ENCODE measurements around the gene AMOTL1. TPM values are rescaled to one million over a fixed set of nuclear protein-coding genes. Genes with fewer than 3 reads are reported as not detected.

AMOTL1 gene
- total RNA-seq, 3 donors from 2014 or later (not counting 1 experiment from before 2014, with no cell fraction given): 7.1 to 8.9 (median 8.7) TPM

- peak in 1 of 2 donors; percentile 33 for DNase-seq
- Histone ChIP-seq H3K36me3 (ENCODE audit: control insufficient read depth, insufficient read depth, low read length) (no peaks in the 10 kb centered on the region), H3K27me3 (ENCODE audit: control insufficient read depth, insufficient read depth, low read length) (no peaks in the 10 kb centered on the region), H3K4me1 (ENCODE audit: control insufficient read depth, insufficient read depth, low read length) (peaks cover 16% of the 10 kb centered on the region), H3K9me3 (ENCODE audit: control insufficient read depth, insufficient read depth, low read length) (no peaks in the 10 kb centered on the region), H3K4me3 (ENCODE audit: low read length) (peak overlapping the region; percentile 64), H3K27ac (ENCODE audit: low read length) (peak overlapping the region; percentile 40)
- ATAC-seq: peak; percentile 39 to 53 (median 47)
- Mint-ChIP-seq H3K4me3 (no peak overlapping the region), H3K36me3 (no peaks in the 10 kb centered on the region), H3K27me3 (ENCODE audit: low read depth in 2 of 2) (no peaks in the 10 kb centered on the region), H3K27ac (peak overlapping the region in 1 of 2 donors; percentile 45), H3K4me1 (peaks cover 18 to 30% of the 10 kb centered on the region in 2 donors), H3K9me3 (no peaks in the 10 kb centered on the region)
- intact Hi-C loops (cut with micrococcal nuclease): no loop called here
- WGBS (ENCODE audit: insufficient coverage): 1% methylated on average over 91 of the region's 91 CpGs
- no peak for TF ChIP-seq CTCF (IDR thresholded peaks at IDR 0.05)
Observed at GRCh38 chr11:94768602-94769541, 716 bp downstream of the AMOTL1 start.

- WGBS (ENCODE audit: insufficient coverage): 76% methylated on average over 8 of the region's 8 CpGs
- Histone ChIP-seq H3K4me1 (ENCODE audit: control insufficient read depth, insufficient read depth, low read length) (peaks cover 16% of the 10 kb centered on the region), H3K36me3 (ENCODE audit: control insufficient read depth, insufficient read depth, low read length) (no peaks in the 10 kb centered on the region), H3K4me3 (ENCODE audit: low read length) (no peak overlapping the region), H3K9me3 (ENCODE audit: control insufficient read depth, insufficient read depth, low read length) (no peaks in the 10 kb centered on the region), H3K27ac (ENCODE audit: low read length) (no peak overlapping the region), H3K27me3 (ENCODE audit: control insufficient read depth, insufficient read depth, low read length) (no peaks in the 10 kb centered on the region)
- H3K27ac Mint-ChIP-seq: no peak overlapping the region
- ATAC-seq: no peak
- DNase-seq: no peak
- intact Hi-C loops (cut with micrococcal nuclease): no loop called here
- H3K36me3 Mint-ChIP-seq: no peaks in the 10 kb centered on the region
- H3K4me3 Mint-ChIP-seq: no peak overlapping the region
- H3K4me1 Mint-ChIP-seq: peaks cover 18 to 30% of the 10 kb centered on the region in 2 donors
- no peaks in the 10 kb centered on the region for H3K27me3 Mint-ChIP-seq (ENCODE audit: low read depth in 2 of 2)
- TF ChIP-seq CTCF (IDR thresholded peaks at IDR 0.05): no peak
- H3K9me3 Mint-ChIP-seq: no peaks in the 10 kb centered on the region
Observed at GRCh38 chr11:94769880-94770279, 1.7 kb downstream of the AMOTL1 start.

GRCh38 chr11:94770563-94771120 lies 2.5 kb downstream of the AMOTL1 start:
- DNase-seq (no peak), ATAC-seq (no peak)
- Mint-ChIP-seq H3K27ac (no peak overlapping the region), H3K4me3 (peak overlapping the region; percentile 2), H3K27me3 (ENCODE audit: low read depth in 2 of 2) (no peaks in the 10 kb centered on the region), H3K36me3 (no peaks in the 10 kb centered on the region), H3K9me3 (no peaks in the 10 kb centered on the region), H3K4me1 (peaks cover 18 to 30% of the 10 kb centered on the region in 2 donors)
- H3K9me3 ChIP-seq (ENCODE audit: control insufficient read depth, insufficient read depth, low read length): no peaks in the 10 kb centered on the region
- H3K27ac ChIP-seq (ENCODE audit: low read length): no peak overlapping the region
- H3K27me3 ChIP-seq (ENCODE audit: control insufficient read depth, insufficient read depth, low read length): no peaks in the 10 kb centered on the region
- H3K36me3 ChIP-seq (ENCODE audit: control insufficient read depth, insufficient read depth, low read length): no peaks in the 10 kb centered on the region
- H3K4me1 ChIP-seq (ENCODE audit: control insufficient read depth, insufficient read depth, low read length): peaks cover 16% of the 10 kb centered on the region
- WGBS (ENCODE audit: insufficient coverage): 92% methylated on average over 3 of the region's 4 CpGs
- no peak for TF ChIP-seq CTCF (IDR thresholded peaks at IDR 0.05)
- no peak overlapping the region for H3K4me3 ChIP-seq (ENCODE audit: low read length)
- intact Hi-C loops (cut with micrococcal nuclease): no loop called here
